ENCODE measurements around the gene SLC16A8. TPM values are rescaled to one million over a fixed set of nuclear protein-coding genes. Genes with fewer than 3 reads are reported as not detected.

Gene SLC16A8
- not detected for total RNA-seq

GRCh38 chr22:38083931-38084631 is at the start of gene SLC16A8:
TSS of gene SLC16A8 (minus strand) at chr22:38084184. CDS start at chr22:38082873, 1,311 bp downstream.
- H3K27me3 Mint-ChIP-seq: peaks cover 32% of the 10 kb centered on the region
- H3K36me3 Mint-ChIP-seq (ENCODE audit: low read depth): no peaks in the 10 kb centered on the region
- no peak for DNase-seq
- ChIA-PET POLR2A (no interaction called here), CTCF (no interaction called here)
- no peak within 1 kb of the TSS for H3K4me3 Mint-ChIP-seq
- H3K4me1 Mint-ChIP-seq: peaks cover 3% of the 10 kb centered on the region
- no peaks in the 10 kb centered on the region for H3K9me3 Mint-ChIP-seq
- no peak within 1 kb of the TSS for H3K27ac Mint-ChIP-seq

DNA sequence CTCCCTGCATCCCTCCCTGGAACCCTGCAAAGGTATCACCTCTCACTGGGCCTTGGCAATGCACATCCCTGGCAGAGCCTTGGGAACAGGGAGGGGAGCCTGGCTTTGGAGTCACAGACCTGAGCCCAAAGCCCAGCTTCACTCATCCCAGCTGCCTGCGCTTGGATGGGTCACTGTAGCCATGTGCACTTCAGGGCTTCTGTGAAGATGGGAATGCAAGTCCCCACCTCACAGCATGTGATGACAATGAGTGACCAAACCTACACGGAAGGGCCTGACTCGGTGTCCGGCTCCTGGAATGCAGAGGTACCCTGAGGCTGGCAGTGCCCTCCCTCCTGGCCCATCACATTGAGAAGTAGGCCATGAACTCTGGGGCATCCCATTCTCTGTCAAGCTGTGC is 49.3 kb upstream of the SLC16A8 start:
- Mint-ChIP-seq H3K36me3 (ENCODE audit: low read depth) (peaks cover 10% of the 10 kb centered on the region), H3K27ac (no peak overlapping the region), H3K4me3 (no peak overlapping the region), H3K27me3 (no peaks in the 10 kb centered on the region), H3K9me3 (no peaks in the 10 kb centered on the region), H3K4me1 (peaks cover 8% of the 10 kb centered on the region)
- POLR2A ChIA-PET: no interaction called here
- no peak for DNase-seq
- CTCF ChIA-PET: no interaction called here

DNA sequence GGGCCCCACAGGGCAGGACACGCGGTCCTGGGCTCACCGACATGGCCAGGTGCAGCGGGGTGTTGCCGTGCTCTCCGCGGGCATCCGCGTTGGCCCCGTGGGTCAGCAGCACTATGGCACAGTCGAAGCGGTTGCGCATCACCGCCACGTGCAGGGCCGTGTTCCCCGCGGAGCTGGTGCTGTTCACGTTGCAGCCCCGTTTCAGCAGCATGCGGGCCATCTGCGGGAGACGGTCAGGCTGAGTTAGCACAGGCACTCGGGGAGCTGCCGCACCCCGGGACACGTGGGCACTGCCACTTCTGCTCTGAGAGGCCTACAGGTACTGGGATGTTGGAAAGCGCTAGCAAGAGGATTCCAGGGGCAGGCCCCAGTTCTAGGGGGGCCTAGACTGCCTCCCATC is 48.8 kb upstream of the SLC16A8 start:
- CTCF ChIA-PET: no interaction called here
- Mint-ChIP-seq H3K4me1 (peaks cover 8% of the 10 kb centered on the region), H3K9me3 (no peaks in the 10 kb centered on the region), H3K27me3 (no peaks in the 10 kb centered on the region), H3K36me3 (ENCODE audit: low read depth) (peaks cover 10% of the 10 kb centered on the region), H3K27ac (no peak overlapping the region), H3K4me3 (no peak overlapping the region)
- POLR2A ChIA-PET: no interaction called here
- DNase-seq: no peak

DNA sequence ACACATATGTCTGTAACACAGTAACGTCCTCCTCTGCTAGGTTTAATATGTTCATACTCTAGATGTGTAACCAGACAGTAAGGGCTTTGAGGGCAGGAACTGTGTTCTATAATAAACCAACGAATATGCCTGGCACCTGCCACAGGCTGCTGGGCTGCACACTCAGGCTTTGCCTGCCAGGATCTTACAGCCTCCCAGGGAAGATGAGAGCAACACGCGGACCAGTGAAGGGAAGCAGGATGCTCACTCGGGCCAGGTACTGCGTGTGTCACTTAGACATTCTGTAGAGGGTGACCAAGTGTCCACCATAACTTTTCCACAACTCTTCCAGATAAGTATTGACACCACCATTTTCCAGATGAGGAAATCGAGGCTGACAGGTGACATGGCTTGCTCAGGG is 48.2 kb upstream of the SLC16A8 start:
- DNase-seq: no peak
- H3K36me3 Mint-ChIP-seq (ENCODE audit: low read depth): peaks cover 10% of the 10 kb centered on the region
- ChIA-PET CTCF (no interaction called here), POLR2A (no interaction called here)
- no peaks in the 10 kb centered on the region for H3K9me3 Mint-ChIP-seq
- H3K27ac Mint-ChIP-seq: no peak overlapping the region
- no peaks in the 10 kb centered on the region for H3K27me3 Mint-ChIP-seq
- H3K4me3 Mint-ChIP-seq: no peak overlapping the region
- H3K4me1 Mint-ChIP-seq: peaks cover 8% of the 10 kb centered on the region

DNA sequence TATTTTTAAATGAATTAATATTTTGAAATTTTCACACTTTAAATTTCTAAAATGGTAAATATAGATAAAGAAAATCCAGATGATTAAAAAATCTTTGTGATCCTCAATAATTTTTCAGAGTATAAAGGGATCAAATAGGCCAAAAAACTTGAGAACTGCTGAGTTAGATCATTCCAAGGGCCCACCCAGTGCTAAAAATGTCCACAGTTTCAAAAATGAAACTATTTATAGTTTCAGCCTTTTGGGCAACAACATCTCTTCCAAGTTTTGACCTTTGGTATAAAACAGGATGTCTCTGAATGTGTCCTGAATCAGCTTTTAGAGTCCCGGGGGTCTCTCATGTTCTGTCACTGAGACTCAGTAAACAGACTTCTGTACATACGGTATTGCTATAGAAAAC is 47.4 kb upstream of the SLC16A8 start:
- ChIA-PET CTCF (no interaction called here), POLR2A (no interaction called here)
- Mint-ChIP-seq H3K27ac (no peak overlapping the region), H3K4me3 (no peak overlapping the region), H3K9me3 (no peaks in the 10 kb centered on the region), H3K36me3 (ENCODE audit: low read depth) (peaks cover 10% of the 10 kb centered on the region), H3K27me3 (no peaks in the 10 kb centered on the region), H3K4me1 (peaks cover 8% of the 10 kb centered on the region)
- DNase-seq: no peak

DNA sequence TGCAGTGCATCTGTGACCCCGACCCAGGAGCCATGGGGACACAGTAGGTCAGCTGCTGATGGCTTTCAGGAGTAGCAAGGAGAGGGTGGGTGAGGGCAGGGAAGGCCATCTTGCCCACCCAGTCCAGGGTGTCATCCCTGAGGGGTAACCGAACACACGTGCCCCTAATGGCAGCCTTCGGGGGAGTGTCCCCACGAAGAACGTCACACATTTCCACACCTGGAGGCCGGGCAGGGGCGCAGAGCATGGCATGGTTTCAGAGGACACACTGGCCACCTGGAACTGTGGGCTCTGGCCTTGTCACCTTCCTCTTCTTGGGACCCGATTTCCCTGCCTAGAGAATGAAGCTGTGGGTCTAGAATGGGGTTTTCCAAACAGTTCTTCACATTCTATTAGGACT is 45.9 kb upstream of the SLC16A8 start:
- H3K4me1 Mint-ChIP-seq: no peaks in the 10 kb centered on the region
- no peaks in the 10 kb centered on the region for H3K9me3 Mint-ChIP-seq
- ChIA-PET POLR2A (no interaction called here), CTCF (interaction anchor here (1.2 kb wide), 1 partner anchor 133 kb away, joined by 3 read pairs; no protein-coding TSS in a partner anchor)
- no peak for DNase-seq
- peaks cover 2% of the 10 kb centered on the region for H3K36me3 Mint-ChIP-seq (ENCODE audit: low read depth)
- H3K27ac Mint-ChIP-seq: no peak overlapping the region
- H3K27me3 Mint-ChIP-seq: no peaks in the 10 kb centered on the region
- H3K4me3 Mint-ChIP-seq: no peak overlapping the region

- H3K4me3 Mint-ChIP-seq: no peak overlapping the region
- H3K27me3 Mint-ChIP-seq: no peaks in the 10 kb centered on the region
- DNase-seq: no peak
- no peaks in the 10 kb centered on the region for H3K9me3 Mint-ChIP-seq
- POLR2A ChIA-PET: no interaction called here
- CTCF ChIA-PET: interaction anchor here (1.2 kb wide), 1 partner anchor 133 kb away, joined by 3 read pairs; no protein-coding TSS in a partner anchor
- no peak overlapping the region for H3K27ac Mint-ChIP-seq
- H3K36me3 Mint-ChIP-seq (ENCODE audit: low read depth): no peaks in the 10 kb centered on the region
- peaks cover 5% of the 10 kb centered on the region for H3K4me1 Mint-ChIP-seq
Observed at GRCh38 chr22:38129021-38129420, 45.0 kb upstream of the SLC16A8 start.

GRCh38 chr22:38127869-38128268 is 43.9 kb upstream of the SLC16A8 start:
- no peaks in the 10 kb centered on the region for H3K27me3 Mint-ChIP-seq

DNA sequence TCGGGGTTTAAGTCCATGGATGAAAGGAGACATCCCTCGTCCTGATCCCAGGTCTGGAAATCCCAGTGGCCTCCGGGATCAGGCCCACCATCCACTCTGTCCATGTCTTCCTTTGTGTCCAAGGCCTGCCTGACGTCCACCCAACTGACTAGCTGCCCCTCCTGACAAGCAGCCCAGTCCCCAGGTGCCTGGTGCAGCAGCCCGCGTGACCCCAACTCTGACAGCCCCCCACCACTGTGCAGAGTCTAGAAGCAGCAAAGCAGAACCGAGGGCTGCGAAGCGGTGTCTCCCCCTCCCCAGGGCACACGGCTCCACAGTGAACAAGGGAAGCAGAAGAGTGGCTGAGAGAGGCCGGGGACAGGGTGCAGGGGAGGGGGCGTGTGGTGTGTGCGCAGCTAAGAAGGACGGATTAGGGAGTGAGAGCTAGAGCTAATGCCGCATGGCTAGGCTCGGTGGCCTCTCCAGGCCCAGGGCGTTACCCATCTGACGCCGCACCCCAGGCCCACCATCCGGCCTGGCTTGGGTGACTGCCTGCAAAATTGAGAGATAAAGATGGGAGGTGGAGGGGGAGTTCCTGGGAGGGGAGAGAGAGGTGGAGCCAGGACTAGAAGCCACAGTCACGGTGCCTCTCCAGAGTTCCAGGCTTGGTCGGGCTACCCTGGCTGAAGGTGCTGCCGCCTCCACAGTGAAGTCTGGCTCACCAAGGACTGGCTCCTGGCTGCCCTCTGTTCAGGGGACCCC is 43.1 kb upstream of the SLC16A8 start:
- Mint-ChIP-seq H3K36me3 (ENCODE audit: low read depth) (no peaks in the 10 kb centered on the region), H3K4me3 (no peak overlapping the region), H3K27me3 (no peaks in the 10 kb centered on the region), H3K4me1 (peaks cover 8% of the 10 kb centered on the region), H3K9me3 (no peaks in the 10 kb centered on the region), H3K27ac (no peak overlapping the region)
- ChIA-PET POLR2A (no interaction called here), CTCF (no interaction called here)
- DNase-seq: no peak

More at GRCh38 chr22:38127869-38128268, 43.9 kb upstream of the SLC16A8 start:
- no peak overlapping the region for H3K27ac Mint-ChIP-seq
- POLR2A ChIA-PET: no interaction called here
- no peaks in the 10 kb centered on the region for H3K36me3 Mint-ChIP-seq (ENCODE audit: low read depth)
- H3K4me1 Mint-ChIP-seq: peaks cover 6% of the 10 kb centered on the region
- CTCF ChIA-PET: no interaction called here
- no peak overlapping the region for H3K4me3 Mint-ChIP-seq
- no peak for DNase-seq
- no peaks in the 10 kb centered on the region for H3K9me3 Mint-ChIP-seq

- no peak overlapping the region for H3K27ac Mint-ChIP-seq
- H3K27me3 Mint-ChIP-seq: no peaks in the 10 kb centered on the region
- H3K9me3 Mint-ChIP-seq: no peaks in the 10 kb centered on the region
- no peak overlapping the region for H3K4me3 Mint-ChIP-seq
- no peaks in the 10 kb centered on the region for H3K36me3 Mint-ChIP-seq (ENCODE audit: low read depth)
- DNase-seq: no peak
- ChIA-PET CTCF (no interaction called here), POLR2A (no interaction called here)
- peaks cover 8% of the 10 kb centered on the region for H3K4me1 Mint-ChIP-seq
Observed at GRCh38 chr22:38125751-38126201, 41.8 kb upstream of the SLC16A8 start.

- no peaks in the 10 kb centered on the region for H3K36me3 Mint-ChIP-seq (ENCODE audit: low read depth)
- peaks cover 8% of the 10 kb centered on the region for H3K4me1 Mint-ChIP-seq
- no peaks in the 10 kb centered on the region for H3K9me3 Mint-ChIP-seq
- no peak overlapping the region for H3K27ac Mint-ChIP-seq
- ChIA-PET CTCF (no interaction called here), POLR2A (no interaction called here)
- no peaks in the 10 kb centered on the region for H3K27me3 Mint-ChIP-seq
- no peak for DNase-seq
- no peak overlapping the region for H3K4me3 Mint-ChIP-seq
Observed at GRCh38 chr22:38125038-38125610, 41.1 kb upstream of the SLC16A8 start.

DNA sequence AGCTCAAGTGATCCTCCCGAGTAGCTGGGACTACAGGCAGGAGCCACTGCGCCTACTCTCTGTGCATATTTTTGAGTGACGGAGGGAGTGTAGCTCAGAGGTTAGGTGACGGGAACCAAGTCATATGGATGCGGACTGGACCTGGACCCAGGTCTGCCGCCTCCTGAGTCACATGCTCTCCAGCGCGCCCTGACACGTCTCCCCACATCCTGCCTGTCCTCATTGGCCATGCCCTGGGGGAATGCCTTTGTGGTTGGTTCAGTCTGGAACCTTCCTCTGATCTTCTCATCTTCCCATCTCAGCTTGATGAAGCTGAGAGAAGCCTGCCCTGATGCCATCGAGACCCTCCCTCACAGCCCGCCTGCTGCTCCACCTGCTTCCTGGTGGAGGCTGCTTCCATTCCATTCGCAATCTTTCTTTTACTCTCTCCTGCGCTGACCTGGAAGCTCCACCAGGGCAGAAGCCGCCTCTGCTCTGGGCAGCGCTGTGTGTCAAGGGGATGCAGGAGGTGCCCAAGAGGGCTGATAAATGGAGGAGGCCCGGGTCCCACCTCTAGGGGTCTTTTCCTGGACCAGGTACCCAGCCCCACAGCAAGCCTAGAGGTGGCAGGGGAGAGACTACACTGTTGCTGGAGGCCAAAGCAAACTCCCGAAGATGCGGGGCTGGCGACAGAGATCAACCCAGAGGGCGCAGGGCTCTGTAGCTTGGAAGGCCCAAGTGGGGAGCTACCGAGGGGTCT is 40.4 kb upstream of the SLC16A8 start:
- Mint-ChIP-seq H3K9me3 (no peaks in the 10 kb centered on the region), H3K4me3 (no peak overlapping the region), H3K4me1 (peaks cover 8% of the 10 kb centered on the region), H3K36me3 (ENCODE audit: low read depth) (no peaks in the 10 kb centered on the region), H3K27me3 (no peaks in the 10 kb centered on the region), H3K27ac (no peak overlapping the region)
- ChIA-PET CTCF (interaction anchor here (0.5 to 1.3 kb wide), 2 partner anchors 9 to 23 kb away, joined by 3 read pairs; no protein-coding TSS in a partner anchor), POLR2A (no interaction called here)
- no peak for DNase-seq

DNA sequence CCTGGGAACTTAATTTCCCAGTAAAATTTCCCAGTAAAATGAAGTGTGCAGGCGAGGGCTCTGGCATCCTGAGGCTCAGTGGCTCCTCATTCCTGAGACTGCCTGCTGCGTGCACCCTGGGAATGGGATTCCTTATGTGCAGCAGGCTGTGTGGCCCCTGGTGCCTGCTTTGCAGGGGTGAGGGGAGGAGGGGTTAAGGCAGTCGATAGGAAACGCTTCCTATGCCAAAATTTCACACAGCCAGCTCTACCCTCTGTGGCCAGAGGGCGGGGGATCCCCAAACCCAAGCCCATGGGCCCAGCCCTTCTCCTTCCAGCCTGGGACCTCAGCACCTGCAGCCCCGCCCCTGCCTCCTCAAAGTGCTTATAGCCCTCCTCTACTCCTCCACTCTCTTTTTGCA is 38.6 kb upstream of the SLC16A8 start:
- no peaks in the 10 kb centered on the region for H3K36me3 Mint-ChIP-seq (ENCODE audit: low read depth)
- ChIA-PET POLR2A (no interaction called here), CTCF (no interaction called here)
- H3K9me3 Mint-ChIP-seq: no peaks in the 10 kb centered on the region
- no peak for DNase-seq
- no peak overlapping the region for H3K27ac Mint-ChIP-seq
- H3K27me3 Mint-ChIP-seq: no peaks in the 10 kb centered on the region
- peaks cover 8% of the 10 kb centered on the region for H3K4me1 Mint-ChIP-seq
- no peak overlapping the region for H3K4me3 Mint-ChIP-seq

All from activated CD4-positive, alpha-beta memory T cell treated with anti-CD3 and anti-CD28 coated beads, Interleukin-2, amount 10 ng/mL, durations not matched to agents 7 days and 5 days (primary cell).